OCI-LY7 (cell line): Measurements from ENCODE around the gene TTC28.

Source experiments
- EZH2phosphoT487 ChIP-seq: fragments of 200-600 bp; sonication (generic); IDR thresholded peaks from 2 replicates; pipeline ENCODE4 v1.6.1; 2018; ENCODE audit warnings: low read depth, borderline replicate concordance, mild to moderate bottlenecking, mixed run types, antibody characterized with exemption, low read length, moderate library complexity, mixed read lengths
- TF ChIP-seq, protein P1 (sequence below): fragments of 200-600 bp; sonication (generic); conservative IDR thresholded peaks from 2 replicates; pipeline ENCODE4 v1.5.1; 2014; ENCODE audit warnings: mild to moderate bottlenecking, antibody characterized with exemption, low read length, moderate library complexity, mixed read lengths

DNA sequence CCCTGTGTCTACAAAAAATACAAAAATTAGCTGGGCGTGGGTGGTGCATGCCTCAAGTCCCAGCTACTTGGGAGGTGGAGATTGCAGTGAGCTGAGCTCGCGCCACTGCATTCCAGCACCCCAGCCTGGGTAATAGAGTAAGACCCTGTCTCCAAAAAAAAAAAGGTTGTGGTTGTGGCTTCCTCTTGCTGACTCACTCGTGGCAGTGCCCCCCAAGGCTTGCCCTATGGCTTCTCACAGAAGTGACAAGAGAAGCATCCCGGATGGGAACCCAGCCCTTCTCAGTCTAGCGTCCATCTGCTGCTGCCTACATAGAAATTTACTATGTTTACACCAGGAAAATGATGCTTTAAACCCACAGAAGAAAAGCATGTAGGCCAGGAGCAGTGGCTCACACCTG, 692.1 kb downstream of the TTC28 start:
- TF ChIP-seq, protein P1, sequence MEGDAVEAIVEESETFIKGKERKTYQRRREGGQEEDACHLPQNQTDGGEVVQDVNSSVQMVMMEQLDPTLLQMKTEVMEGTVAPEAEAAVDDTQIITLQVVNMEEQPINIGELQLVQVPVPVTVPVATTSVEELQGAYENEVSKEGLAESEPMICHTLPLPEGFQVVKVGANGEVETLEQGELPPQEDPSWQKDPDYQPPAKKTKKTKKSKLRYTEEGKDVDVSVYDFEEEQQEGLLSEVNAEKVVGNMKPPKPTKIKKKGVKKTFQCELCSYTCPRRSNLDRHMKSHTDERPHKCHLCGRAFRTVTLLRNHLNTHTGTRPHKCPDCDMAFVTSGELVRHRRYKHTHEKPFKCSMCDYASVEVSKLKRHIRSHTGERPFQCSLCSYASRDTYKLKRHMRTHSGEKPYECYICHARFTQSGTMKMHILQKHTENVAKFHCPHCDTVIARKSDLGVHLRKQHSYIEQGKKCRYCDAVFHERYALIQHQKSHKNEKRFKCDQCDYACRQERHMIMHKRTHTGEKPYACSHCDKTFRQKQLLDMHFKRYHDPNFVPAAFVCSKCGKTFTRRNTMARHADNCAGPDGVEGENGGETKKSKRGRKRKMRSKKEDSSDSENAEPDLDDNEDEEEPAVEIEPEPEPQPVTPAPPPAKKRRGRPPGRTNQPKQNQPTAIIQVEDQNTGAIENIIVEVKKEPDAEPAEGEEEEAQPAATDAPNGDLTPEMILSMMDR, result no peak
- TF ChIP-seq EZH2phosphoT487, result no peak
